NCI-H526 treated with DMSO at 0.1 percent for 48 hours (cell line): ENCODE data around the gene BRCA1.
"Not testable (repeated sequence)": the region's sequence is repeated elsewhere in the genome, so short reads cannot be mapped to it uniquely, and the experiment has no call there.

Experiments
- DNase-seq: peaks from one replicate; lab custom pipeline; 2025; lab: John Stamatoyannopoulos, UW

The BRCA1 gene

GRCh38 chr17:43003542-43004172, 121.5 kb downstream of the BRCA1 start:
- DNase-seq: no peak

GRCh38 chr17:43000894-43001293, 124.3 kb downstream of the BRCA1 start:
- not testable (repeated sequence) for DNase-seq

GRCh38 chr17:42999003-42999525, 126.1 kb downstream of the BRCA1 start:
- no peak for DNase-seq

- DNase-seq: peak; percentile 98
These were observed 126.9 kb downstream of the BRCA1 start, which contains the start of gene RPL27 for GRCh38 chr17:42997984-42998938. RPL27 (plus strand) TSS chr17:42998419; CDS start chr17:42998751, 332 bp downstream.

GRCh38 chr17:42997390-42997983, 127.7 kb downstream of the BRCA1 start:
- no peak for DNase-seq
